ENCODE measurements around the gene MUC5B. TPM values are rescaled to one million over a fixed set of nuclear protein-coding genes. Genes with fewer than 3 reads are reported as not detected.
A peak's percentile ranks its signal among the peaks of the same experiment; 100 is the strongest.

MUC5B gene
- total and polyA plus RNA-seq, 9 donors: 0.02 to 35.3 (median 1.1) TPM; not detected in 1

GRCh38 chr11:1203505-1204271 is 19.2 kb upstream of the MUC5B start:
- intact Hi-C loops (cut with DNase I): loop anchor here (2.0 to 10.0 kb wide), 6 partner anchors 313 to 371 kb away; partner anchors contain the start of gene DUSP8 (in 2 of the 4)
- Histone ChIP-seq H3K4me1 (ENCODE audit: insufficient read depth) (no peaks in the 10 kb centered on the region), H3K27me3 (no peaks in the 10 kb centered on the region), H3K27ac (no peak overlapping the region), H3K4me3 (no peak overlapping the region), H3K9me3 (no peaks in the 10 kb centered on the region), H3K36me3 (no peaks in the 10 kb centered on the region)
- peak in 1 of 5 donors; percentile 31 for DNase-seq
- TF ChIP-seq CTCF (IDR thresholded peaks at IDR 0.05): no peak
- TF ChIP-seq EP300 (IDR thresholded peaks at IDR 0.05): no peak
- TF ChIP-seq POLR2A (IDR thresholded peaks at IDR 0.05): no peak
- WGBS, 3 donors: 49 to 62% (median 51%) methylated on average over 24 to 30 of the region's 30 CpGs

GRCh38 chr11:1204381-1205101 is 18.3 kb upstream of the MUC5B start:
- peak in 1 of 5 donors; percentile 23 for DNase-seq
- Histone ChIP-seq H3K27me3 (no peaks in the 10 kb centered on the region), H3K4me1 (ENCODE audit: insufficient read depth) (no peaks in the 10 kb centered on the region), H3K27ac (no peak overlapping the region), H3K4me3 (no peak overlapping the region), H3K36me3 (no peaks in the 10 kb centered on the region), H3K9me3 (no peaks in the 10 kb centered on the region)
- 78 to 92% (median 87%) methylated on average over 12 to 22 of the region's 22 CpGs for WGBS, 3 donors
- intact Hi-C loops (cut with DNase I): loop anchor here in 3 of 4 donors (5.0 to 10.0 kb wide), 4 partner anchors 313 to 370 kb away; partner anchors contain the start of gene DUSP8 (in 2 of the 3)
- no peak for TF ChIP-seq CTCF (IDR thresholded peaks at IDR 0.05)

GRCh38 chr11:1205121-1205986 is 17.5 kb upstream of the MUC5B start:
- WGBS, 3 donors: 61 to 70% (median 67%) methylated on average over 34 to 35 of the region's 35 CpGs
- intact Hi-C loops (cut with DNase I): loop anchor here in 1 of 4 donors (10.0 kb wide), 1 partner anchor 369 kb away; the partner anchor contains the start of gene DUSP8
- TF ChIP-seq POLR2A (IDR thresholded peaks at IDR 0.05) (no peak), EP300 (IDR thresholded peaks at IDR 0.05) (no peak), CTCF (IDR thresholded peaks at IDR 0.05) (no peak)

GRCh38 chr11:1205987-1206331 is 16.9 kb upstream of the MUC5B start:
- intact Hi-C loops (cut with DNase I): loop anchor here in 1 of 4 donors (10.0 kb wide), 1 partner anchor 369 kb away; the partner anchor contains the start of gene DUSP8
- H3K9me3 ChIP-seq: no peaks in the 10 kb centered on the region
- no peak for TF ChIP-seq EP300 (IDR thresholded peaks at IDR 0.05)
- no peak for TF ChIP-seq POLR2A (IDR thresholded peaks at IDR 0.05)
- TF ChIP-seq CTCF (IDR thresholded peaks at IDR 0.05): no peak
- no peak overlapping the region for H3K4me3 ChIP-seq
- no peaks in the 10 kb centered on the region for H3K36me3 ChIP-seq
- H3K27me3 ChIP-seq: no peaks in the 10 kb centered on the region
- no peaks in the 10 kb centered on the region for H3K4me1 ChIP-seq (ENCODE audit: insufficient read depth)
- DNase-seq: peak in 1 of 5 donors; percentile 13
- H3K27ac ChIP-seq: no peak overlapping the region
- 85 to 89% (median 86%) methylated on average over 8 of the region's 8 CpGs for WGBS, 3 donors

More at GRCh38 chr11:1205121-1205986, 17.5 kb upstream of the MUC5B start:
- H3K27ac ChIP-seq: no peak overlapping the region
- H3K4me1 ChIP-seq (ENCODE audit: insufficient read depth): no peaks in the 10 kb centered on the region
- H3K27me3 ChIP-seq: no peaks in the 10 kb centered on the region
- peak in 1 of 5 donors; percentile 25 for DNase-seq
- no peaks in the 10 kb centered on the region for H3K36me3 ChIP-seq
- no peak overlapping the region for H3K4me3 ChIP-seq
- H3K9me3 ChIP-seq: no peaks in the 10 kb centered on the region

All from ovary (tissue), 9 donors.